Measurements from ENCODE around the gene DUOXA1.

DNA sequence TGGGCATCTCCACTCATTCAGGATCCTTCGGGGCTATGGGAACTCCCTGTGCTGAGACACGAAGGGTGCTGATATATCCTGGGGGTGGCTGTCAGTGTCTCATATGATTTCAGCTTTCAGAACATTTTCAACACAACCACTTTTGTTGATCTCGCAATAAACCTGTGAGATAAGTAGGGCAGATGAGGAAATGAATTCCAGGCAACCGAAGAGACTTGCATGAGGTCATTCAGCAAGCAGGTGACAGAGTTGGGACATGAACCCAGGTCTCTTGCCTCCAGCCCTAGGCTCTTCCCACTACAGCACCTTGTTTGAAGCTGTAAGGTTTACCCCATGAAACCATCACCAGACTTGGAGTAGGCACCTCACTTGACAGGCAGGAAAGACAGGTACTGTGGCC lies 16.7 kb upstream of the DUOXA1 start:
- TF ChIP-seq, protein P1, sequence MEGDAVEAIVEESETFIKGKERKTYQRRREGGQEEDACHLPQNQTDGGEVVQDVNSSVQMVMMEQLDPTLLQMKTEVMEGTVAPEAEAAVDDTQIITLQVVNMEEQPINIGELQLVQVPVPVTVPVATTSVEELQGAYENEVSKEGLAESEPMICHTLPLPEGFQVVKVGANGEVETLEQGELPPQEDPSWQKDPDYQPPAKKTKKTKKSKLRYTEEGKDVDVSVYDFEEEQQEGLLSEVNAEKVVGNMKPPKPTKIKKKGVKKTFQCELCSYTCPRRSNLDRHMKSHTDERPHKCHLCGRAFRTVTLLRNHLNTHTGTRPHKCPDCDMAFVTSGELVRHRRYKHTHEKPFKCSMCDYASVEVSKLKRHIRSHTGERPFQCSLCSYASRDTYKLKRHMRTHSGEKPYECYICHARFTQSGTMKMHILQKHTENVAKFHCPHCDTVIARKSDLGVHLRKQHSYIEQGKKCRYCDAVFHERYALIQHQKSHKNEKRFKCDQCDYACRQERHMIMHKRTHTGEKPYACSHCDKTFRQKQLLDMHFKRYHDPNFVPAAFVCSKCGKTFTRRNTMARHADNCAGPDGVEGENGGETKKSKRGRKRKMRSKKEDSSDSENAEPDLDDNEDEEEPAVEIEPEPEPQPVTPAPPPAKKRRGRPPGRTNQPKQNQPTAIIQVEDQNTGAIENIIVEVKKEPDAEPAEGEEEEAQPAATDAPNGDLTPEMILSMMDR (conservative IDR thresholded peaks at IDR 0.05; ENCODE audit: low read depth, low read length): no peak
- TF ChIP-seq POLR2A (IDR thresholded peaks at IDR 0.05; ENCODE audit: low read depth, low read length) (no peak), RCOR1 (IDR thresholded peaks at IDR 0.05; ENCODE audit: insufficient replicate concordance, low read length) (no peak), RAD21 (IDR thresholded peaks at IDR 0.05; ENCODE audit: low read length) (no peak)
- TF ChIP-seq, protein P2, sequence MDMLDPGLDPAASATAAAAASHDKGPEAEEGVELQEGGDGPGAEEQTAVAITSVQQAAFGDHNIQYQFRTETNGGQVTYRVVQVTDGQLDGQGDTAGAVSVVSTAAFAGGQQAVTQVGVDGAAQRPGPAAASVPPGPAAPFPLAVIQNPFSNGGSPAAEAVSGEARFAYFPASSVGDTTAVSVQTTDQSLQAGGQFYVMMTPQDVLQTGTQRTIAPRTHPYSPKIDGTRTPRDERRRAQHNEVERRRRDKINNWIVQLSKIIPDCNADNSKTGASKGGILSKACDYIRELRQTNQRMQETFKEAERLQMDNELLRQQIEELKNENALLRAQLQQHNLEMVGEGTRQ (IDR thresholded peaks at IDR 0.05; ENCODE audit: low read depth, low read length): no peak

Measured in IMR-90 (cell line).